SIG-M5 (cell line): ENCODE data around the gene ADAMTS17.

Source experiments
- DNase-seq: peaks from one replicate; lab custom pipeline; 2025; lab: John Stamatoyannopoulos, UW

Gene ADAMTS17

DNA sequence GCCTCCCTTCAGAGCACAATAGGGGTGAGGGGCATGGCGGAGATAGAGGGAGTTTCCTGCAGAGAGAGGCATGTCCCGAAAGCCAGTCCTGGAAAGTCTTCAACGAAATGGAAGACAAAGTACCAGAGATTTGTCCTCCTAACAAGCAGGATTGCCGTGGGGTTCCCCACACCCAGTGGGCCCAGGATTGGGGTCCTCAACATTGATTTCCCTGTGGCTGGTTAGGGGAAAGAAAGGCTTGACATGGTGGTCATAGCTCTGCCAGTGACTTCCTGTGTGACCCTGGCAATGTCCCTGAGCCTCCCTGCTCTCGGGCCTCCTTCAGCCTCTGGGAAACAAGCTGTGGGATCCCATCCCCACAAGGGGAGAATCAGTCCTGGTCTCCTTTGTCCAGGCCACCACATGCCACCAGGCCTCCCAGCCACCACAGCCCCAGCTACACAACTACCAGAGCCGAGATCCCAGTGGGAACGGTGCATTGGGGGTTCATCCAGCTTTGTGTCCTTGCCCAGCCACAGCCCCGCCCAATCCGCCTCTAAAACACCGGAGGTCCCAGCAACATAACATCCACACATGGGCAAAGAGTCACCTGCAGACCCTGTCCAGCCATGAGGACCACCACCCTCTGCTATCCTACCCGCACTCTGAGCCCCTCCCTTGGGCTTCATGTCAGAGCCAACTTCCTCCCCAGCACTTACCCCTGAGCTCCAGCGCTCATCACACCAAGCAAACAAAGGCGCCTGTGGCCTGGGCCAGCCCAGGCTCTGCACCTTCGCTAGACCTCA lies 63.0 kb downstream of the ADAMTS17 start:
- no peak for DNase-seq

DNA sequence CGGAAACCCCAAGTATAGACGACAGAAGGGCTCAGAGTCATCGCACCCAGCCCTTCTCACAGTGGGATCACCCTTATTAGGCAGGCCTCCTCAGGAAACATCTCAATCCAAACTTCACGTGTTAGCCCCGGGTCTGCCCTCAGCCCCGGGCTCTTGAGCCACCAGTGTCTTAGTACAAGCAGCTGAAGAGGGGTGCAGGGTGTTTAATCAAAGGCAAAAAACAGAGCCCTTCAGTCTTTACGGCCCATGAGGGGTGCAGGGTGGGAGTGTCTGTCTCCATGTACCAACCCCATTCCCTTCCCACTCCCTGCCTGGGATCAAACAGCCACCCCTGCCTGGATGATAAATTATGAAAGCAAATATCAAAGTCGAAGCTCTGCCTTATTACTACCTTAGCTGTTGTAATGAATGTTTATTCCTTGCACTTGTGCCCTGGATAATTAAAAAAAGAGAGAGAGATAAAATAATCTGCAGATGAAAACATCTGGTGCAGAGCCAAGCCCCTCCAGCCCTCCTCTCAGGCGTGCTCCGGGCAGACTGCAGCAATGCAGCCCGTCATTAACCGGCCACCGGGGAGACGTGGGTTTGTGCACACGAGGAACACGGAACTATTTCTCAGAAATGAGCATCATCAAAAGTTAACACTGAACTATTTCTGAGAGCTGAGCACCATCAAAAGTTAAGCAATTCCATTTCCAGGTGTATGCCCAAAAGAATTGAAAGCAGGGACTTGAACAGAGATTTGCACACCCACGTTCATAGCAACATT lies 64.5 kb downstream of the ADAMTS17 start:
- DNase-seq, result no peak

DNA sequence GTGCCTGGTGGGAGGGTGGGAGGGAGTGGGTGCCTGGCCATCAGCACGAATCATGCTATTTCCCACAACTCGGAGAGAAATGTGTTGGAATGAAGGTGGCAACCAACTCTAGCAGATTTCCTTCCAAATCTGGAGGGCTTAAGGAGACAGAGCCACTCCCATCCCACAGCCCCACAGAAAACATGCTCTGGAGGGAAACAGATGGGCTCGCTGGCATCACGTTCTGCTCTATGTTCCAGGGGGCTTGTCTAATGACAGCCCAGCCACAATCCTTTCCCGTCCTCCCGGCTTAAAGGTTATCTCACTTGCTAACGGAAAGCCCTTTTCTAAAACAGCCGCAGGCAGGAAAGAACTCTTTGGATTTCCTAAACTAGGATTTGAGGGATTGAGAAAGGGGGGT lies 65.3 kb downstream of the ADAMTS17 start:
- DNase-seq, result no peak

DNA sequence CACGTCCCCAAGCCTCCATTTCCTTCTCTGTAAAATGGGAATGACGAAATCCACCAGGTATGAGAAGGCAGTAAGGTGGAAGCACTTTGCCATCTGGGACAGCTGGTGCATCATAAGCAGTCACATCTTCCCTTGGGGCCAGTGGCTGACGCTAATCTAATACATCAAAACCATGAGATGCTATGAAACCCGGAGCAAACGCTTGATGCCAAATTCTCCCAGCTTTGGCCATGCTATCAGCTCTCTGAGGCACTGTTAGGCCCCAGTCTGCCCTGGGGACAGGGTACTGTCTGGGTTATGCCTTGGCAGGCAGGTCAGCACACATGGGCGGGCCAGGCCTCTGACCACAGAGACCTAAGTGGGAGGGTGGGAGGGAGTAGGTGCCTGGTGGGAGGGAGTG lies 66.1 kb downstream of the ADAMTS17 start:
- no peak for DNase-seq

DNA sequence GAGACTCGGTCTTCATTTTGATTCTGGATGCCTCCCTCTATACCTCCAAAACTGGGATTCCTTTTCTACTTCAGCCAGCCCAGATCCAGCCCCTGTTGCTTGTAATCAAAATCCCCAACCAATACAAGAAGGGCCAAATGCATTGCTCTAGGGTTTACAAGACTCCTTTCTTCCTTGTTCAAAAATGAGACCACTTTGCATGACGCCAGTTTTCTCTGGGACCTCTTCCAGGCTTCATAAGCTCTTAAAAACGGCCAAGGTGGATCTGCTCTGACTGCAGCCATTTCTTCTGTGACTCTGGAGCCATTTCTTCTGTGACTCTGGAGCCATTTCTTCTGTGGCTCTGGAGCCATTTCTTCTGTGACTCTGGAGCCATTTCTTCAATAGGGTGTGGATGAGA lies 71.9 kb downstream of the ADAMTS17 start:
- DNase-seq, result no peak

DNA sequence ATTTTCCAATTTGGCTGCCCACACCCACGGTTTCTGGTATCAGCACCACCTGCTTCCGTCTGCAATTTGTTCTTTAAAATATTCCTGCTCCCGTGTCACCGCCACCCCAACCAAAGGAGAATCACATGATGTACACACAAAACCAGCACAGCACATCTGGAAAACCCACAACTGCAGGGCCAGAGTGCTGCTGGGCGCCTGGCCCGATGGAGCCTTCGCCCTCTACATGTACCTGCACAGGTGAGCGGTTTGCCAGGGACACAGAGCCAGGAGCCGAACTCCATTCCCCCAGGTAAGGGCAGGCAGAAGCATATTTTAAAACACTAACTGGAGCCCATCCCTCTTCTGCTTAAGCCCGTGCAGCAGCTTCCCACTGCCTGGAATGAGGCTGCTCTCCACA lies 75.6 kb downstream of the ADAMTS17 start:
- no peak for DNase-seq

DNA sequence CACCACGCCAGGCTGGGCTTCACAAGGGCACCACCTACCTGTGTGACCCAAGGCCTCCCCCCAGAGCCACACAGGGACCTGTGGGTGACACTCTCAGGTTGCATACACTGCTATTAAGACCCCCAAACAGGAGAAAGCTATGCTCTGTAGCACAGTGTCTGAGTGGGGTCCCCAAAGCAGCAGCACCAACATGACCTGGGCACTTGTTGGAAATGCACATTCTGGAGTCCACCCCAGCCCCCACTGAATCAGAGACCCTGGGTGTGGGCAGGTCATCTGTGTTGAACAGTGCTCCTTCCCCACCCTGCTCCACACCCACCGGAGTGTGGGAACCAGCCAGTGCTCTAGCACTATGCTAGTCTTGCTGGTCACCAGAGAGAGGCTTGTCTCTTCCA lies 76.1 kb downstream of the ADAMTS17 start:
- DNase-seq, result no peak

DNA sequence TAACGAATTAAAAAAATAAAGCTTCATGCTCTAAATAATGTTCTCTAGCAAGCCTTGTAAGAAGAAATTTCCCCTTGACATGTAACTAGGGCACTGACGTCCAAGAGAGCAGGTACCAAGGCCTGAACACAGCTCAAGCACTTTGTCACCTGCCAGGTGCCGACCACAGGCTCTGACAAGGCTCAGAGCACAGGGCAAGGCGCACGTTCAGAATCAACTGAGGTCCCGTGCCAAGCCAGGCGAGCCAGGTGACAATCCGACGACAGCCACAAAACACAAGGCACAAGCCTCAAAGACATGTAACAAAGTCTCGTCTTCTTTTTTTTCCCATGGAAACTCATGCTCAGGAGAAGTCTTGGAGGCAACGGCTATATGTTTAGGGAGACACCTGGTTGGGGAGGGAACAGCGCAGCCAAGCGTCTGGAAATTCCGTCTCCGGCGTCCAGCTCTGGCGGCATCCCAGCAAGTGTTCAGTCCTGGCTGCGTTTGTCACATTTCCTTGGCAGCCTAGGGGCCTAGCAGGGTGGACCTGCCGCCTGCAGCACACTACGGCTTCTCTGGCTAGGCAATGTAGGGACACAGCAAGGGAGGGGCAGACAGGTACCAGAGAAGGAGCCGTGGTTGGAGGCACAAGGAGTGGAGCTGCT lies 76.7 kb downstream of the ADAMTS17 start:
- no peak for DNase-seq

DNA sequence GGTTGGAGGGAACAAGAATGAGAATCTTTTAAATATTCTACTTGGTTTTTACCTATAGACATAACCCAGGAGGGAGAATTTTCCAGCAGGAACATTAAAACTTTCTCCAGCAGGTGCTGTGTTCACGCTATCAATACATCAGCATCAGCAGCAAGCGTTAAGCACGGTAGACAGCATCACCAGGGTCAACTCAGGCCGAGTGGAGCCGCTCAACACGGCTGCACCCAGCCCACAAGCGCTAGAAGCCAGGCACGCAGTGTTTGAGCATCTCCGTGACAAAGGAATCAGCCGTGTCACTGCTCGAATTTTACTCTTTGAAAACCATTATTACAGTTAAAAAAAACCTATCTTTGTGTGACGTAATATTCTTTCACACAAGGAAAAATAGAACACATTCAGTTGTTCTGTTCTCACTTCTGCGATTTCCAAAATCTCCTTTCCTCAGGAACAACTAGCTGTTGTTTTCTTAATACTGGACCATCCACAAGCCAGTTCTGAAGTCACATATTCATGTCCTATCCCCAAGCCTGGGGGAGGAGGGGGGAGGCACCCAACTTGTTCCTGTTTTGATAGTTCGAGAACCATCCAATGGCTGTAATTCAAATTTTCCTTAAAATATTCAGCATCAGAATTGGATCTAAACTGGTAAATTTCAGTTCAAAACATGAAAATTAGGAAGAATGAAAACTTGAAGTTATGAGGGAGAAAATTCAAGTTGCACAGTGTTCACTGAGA lies 77.9 kb downstream of the ADAMTS17 start:
- DNase-seq, result no peak

DNA sequence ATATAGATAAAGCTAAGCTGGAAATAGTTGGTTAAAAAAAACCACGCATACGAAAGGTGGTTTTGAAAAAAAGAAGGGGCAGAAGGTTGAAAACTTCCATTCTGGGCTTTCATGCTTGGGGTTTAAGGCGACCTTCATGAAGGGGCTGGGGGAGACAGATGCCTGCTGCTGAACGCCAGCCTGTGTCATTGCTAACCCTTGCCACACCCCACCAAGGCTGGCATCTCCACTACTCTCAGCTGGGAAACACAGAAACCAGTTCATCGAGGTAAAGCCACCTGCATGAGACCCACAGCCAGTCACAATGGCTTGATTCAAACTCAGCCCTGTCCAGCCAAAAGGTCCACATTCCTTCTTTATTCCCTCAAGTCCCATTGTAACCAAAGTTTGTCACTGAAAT lies 78.7 kb downstream of the ADAMTS17 start:
- DNase-seq, result no peak

DNA sequence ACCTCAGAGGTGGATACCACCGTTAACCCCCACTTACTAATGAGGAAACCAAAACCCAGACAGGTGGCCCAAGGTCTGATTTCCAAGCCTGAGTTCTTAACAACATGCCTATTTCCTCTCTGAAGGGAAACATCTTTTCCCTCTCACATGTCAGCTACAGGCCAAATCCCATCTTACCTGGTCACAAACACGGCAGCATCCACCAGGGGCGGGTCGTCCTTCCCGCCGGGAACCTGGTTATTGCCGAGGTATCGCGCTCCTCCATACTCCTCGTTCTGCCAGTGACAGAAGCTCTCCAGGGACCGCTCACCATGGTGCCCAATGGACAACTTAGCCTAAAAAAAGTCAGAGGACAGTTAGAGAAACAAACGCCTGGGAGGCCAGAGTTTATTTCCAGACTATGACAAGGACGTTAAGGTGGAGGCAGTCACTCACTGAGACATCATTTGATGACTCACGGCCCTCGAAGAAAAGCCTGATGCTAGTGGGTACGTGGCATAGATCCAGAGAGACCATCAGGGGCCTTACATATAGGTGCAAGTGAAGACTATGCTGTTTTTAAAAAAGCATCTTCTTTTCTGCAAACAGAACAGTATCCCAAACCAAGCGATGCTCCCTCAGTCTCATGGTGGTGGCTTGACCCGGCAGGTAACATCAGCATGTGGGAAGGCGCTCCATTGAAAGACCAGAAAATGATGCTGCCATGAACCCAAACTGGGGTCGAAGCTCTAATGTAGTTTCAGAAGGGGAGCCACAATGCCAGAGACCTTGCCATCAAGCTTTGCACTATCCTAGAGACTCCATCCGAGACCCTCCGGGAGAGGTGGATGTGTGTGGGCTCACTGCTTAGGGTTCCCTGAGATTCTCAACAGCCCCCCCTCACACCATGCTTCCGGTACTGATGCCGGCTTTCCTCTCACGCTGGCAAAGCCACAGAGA lies 80.2 kb downstream of the ADAMTS17 start:
- DNase-seq, result no peak

DNA sequence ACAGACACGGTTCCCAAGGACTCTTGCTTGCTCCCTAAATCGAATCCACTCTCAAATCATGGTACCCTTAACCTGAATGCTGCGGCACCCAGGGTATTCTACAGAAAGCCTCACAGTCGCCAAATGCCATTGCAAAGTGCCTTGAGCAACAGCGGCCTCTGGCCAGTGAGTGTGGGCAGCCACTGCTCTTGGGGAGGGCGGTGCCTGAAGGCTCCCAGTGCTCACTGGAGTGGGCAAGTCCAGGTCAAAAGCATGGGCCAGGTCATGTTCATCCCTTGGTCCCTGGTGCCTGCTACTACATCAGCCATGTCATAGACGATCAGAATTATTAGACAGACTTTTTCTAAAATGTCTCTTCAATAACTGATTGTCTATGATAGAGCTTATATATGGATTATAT lies 82.5 kb downstream of the ADAMTS17 start:
- DNase-seq, result no peak

DNA sequence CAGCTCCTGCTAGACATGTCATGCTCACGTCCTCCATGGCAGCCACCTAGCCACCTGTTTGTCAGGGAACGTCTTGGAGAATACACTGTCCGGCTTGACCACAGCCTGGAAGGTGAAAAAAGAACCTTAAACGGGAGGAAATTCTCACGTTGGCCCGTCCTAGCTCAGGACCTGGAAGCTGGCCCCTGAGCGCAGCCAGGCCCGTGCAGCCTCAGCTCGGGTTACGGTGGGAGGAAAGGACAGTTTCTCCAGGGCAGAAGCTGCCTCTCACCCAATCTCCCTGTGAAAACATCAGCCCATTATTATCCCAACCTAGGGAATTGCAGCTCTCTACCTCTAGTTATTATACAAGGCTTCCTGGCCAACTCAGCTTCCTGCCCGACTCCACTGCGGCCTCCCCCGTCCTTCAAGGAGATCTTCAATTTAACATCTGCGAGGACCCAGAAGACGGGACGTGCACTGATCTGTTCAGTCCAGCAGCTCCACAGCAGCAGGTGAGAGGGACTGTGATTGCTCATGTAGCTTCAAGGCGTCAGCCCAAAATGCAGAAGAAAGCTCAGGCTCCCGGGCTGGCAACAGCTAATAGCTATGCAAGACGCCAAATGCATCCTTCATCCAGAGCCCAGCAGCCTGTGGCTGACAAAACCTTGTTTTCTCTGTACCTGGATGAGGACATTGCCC lies 84.7 kb downstream of the ADAMTS17 start:
- DNase-seq, result no peak

DNA sequence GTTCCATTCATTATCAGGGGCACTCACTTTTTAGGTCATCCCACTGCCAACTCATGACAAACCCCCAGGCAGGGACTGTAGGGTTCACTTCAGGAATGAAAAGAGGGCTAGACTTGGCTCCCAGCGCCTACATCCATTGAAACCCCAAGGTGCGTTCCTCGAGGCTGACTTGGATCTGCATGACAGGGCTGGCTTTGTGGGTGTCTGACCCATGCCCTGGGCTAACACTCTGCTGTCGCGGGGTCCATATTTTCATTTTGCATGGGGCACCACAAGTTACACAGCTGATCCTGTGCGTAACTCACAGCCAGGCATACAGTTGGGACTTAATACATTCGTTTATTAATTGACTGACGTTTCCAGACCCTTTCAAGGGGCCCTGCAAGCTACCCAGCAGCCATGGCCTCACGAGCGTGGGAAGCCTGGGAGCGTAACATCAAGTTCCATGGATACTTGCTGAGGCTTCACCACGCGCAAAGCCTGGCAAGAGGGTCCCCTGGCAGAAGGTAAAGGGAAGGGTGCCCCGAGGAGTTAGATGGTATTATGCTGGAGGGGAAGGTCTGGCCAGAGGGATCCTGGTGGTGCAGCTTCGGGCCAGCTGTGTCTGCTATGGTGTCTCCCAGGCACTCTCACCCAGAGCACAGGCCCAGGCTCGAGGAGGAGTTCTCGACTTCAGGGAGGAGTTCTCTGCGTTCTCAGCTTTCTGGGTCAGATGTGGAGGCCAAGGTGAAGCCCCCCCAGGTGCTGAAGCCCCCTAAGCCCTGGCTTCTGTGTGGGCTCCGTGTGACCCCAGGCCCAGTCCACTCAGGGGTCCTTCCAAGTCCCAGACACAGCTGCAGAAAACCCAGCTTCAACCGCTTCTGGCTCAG lies 85.4 kb downstream of the ADAMTS17 start:
- no peak for DNase-seq

DNA sequence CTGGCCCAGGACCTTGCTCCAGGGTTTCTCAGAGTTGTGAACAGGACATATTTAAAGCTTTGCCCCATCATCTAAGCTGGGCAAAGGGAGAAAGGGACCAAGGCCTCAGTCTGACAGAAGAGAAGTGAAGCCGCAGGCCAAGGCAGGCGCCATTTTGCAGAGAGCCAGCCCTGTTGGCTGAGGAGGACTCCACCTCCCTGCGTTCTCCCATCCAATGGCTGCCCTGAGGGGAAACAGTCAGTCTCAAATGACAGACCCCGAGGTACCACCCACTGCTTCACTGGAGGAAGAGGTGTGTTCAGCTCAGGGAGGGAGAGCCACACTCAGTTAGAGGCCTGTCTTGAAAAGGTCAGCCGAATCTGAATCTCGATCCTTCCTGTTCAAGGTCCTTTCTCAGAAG lies 86.1 kb downstream of the ADAMTS17 start:
- no peak for DNase-seq

DNA sequence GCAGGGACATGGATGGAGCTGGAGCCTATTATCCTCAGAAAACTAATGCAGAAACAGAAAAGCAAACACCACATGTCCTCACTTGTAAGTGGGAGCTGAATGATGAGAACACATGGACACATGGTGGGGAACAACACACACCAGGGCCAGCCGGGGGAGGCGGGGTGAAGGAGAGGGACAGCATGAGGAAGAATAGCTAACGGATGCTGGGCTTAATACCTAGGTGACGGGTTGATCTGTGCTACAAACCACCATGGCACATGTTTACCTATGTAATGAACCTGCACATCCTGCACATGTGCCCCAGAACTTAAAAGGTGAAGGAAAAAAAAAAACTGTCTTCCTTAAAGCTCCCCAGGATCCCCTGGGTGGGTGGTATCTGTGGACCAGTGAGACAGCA lies 87.1 kb downstream of the ADAMTS17 start:
- no peak for DNase-seq

DNA sequence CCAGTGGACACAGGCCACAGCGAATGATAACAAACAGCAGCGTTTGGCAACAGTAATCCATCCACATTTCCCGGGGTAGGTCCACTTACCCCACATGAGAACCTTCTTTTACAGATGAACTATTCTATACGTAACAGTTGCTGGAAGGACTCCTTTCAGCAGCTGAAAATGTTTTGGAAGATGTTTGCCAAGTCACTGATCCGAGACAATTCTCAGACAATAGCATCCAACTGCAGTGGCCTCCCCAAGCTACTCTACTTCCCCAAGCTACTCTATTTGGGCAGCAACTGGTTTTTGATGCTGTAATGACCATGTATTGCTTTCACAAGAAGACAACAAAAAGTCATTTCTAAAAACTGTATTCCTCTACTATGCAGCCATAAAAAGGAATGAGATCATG lies 87.5 kb downstream of the ADAMTS17 start:
- DNase-seq, result no peak

DNA sequence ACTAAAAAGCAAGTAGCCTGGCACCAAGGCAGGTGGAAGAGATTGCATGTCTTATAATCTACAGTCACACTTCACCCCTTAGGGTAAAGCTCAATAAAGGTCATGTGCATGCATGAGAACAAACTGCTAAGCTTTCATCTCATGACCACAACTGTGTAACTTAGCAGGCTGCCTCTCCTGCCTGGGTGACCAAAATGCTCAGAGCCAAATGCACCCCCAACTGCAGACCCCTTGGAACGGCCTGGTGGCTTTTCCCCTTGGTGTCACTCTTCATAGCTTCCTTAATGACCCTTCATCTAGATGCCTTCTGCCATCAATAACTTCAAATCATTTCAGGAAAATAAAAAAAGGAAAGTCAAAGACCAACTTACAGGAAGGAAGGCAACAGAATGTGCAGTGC lies 88.1 kb downstream of the ADAMTS17 start:
- no peak for DNase-seq

DNA sequence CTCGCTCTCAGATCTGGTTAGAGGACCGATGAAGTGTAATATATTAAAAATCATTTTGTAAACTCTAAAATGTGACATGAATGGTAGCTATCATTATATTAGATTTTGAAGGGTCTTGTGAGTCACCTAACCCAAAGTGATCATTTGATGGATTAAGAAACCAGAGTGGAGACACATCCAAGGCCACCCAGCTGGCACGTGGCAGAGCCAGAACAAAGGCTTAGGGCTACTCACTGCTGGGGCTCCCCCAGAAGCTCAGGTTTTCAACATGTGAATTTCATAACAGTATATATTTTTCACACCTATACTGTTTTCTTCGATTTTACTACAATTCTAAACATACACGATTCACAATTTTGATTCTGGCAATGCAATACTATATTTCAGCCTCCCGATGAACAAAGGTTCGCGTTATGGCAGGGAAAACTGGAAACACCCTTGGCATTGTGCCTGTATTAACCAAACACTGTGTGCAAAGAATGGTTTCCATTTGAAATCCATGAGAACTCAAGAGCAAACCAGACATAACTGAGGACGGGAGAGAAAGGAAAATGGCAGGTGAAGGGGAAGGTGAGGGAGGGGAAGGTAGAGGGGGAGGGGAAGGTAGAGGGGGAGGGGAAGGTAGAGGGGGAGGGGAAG lies 88.9 kb downstream of the ADAMTS17 start:
- no peak for DNase-seq
